ENCODE measurements around the gene PM20D1.

DNA sequence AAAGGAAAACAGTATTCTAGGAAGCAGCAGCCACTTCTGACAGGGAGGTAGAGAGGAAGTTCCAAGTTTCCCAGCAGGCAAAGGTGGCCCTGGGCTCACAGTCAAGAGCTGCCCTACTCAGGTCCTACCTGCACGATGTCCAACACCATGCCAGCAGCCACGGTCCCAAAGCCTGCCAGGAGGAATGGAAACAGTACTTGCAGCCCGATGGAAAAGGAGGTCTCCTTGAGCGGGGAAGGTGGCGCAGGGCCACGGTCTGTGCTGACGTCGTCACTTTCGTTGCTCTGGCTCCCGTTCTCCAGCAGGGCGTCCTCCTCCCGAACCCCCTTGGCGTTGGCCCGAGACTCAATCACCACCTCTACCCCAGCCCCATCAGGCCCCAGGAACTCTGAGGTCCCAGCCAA, 40.0 kb downstream of the PM20D1 start:
- TF ChIP-seq, protein P1, sequence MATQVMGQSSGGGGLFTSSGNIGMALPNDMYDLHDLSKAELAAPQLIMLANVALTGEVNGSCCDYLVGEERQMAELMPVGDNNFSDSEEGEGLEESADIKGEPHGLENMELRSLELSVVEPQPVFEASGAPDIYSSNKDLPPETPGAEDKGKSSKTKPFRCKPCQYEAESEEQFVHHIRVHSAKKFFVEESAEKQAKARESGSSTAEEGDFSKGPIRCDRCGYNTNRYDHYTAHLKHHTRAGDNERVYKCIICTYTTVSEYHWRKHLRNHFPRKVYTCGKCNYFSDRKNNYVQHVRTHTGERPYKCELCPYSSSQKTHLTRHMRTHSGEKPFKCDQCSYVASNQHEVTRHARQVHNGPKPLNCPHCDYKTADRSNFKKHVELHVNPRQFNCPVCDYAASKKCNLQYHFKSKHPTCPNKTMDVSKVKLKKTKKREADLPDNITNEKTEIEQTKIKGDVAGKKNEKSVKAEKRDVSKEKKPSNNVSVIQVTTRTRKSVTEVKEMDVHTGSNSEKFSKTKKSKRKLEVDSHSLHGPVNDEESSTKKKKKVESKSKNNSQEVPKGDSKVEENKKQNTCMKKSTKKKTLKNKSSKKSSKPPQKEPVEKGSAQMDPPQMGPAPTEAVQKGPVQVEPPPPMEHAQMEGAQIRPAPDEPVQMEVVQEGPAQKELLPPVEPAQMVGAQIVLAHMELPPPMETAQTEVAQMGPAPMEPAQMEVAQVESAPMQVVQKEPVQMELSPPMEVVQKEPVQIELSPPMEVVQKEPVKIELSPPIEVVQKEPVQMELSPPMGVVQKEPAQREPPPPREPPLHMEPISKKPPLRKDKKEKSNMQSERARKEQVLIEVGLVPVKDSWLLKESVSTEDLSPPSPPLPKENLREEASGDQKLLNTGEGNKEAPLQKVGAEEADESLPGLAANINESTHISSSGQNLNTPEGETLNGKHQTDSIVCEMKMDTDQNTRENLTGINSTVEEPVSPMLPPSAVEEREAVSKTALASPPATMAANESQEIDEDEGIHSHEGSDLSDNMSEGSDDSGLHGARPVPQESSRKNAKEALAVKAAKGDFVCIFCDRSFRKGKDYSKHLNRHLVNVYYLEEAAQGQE (IDR thresholded peaks at IDR 0.05; ENCODE audit: borderline replicate concordance) = no peak
- no peak for TF ChIP-seq EP300 (conservative IDR thresholded peaks at IDR 0.05; ENCODE audit: poor library complexity, severe bottlenecking)

Data from neural cell (in vitro differentiated cells).